Hepatocyte (in vitro differentiated cells): ENCODE measurements around the gene ADAM12. TPM values are rescaled to one million over a fixed set of nuclear protein-coding genes. Genes with fewer than 3 reads are reported as not detected.
"Not testable (repeated sequence)": the region's sequence is repeated elsewhere in the genome, so short reads cannot be mapped to it uniquely, and the experiment has no call there.

Experiments used
- DNase-seq: peaks from one replicate; pipeline ENCODE4 v3.0.0-alpha.2; 2016; ENCODE audit warnings: low spot score
- H2AFZ ChIP-seq: fragments of 200-600 bp; sonication (generic); 2 replicates; pipeline ENCODE4 v1.6.0; 2016; ENCODE audit warnings: antibody characterized with exemption, mild to moderate bottlenecking
- H3K27ac ChIP-seq: fragments of 200-600 bp; sonication (generic); 2 replicates; pipeline ENCODE4 v1.5.1; 2016; ENCODE audit warnings: mild to moderate bottlenecking
- H3K27me3 ChIP-seq: fragments of 200-600 bp; sonication (generic); 2 replicates; pipeline ENCODE4 v1.6.1; 2016
- H3K36me3 ChIP-seq: fragments of 200-600 bp; sonication (generic); replicated peaks from 2 replicates; pipeline ENCODE4 v1.5.1; 2016; ENCODE audit warnings: low read depth; ENCODE audit not compliant: insufficient read depth
- H3K4me1 ChIP-seq: fragments of 200-600 bp; sonication (generic); 2 replicates; pipeline ENCODE4 v1.5.1; 2016; ENCODE audit warnings: mild to moderate bottlenecking, moderate library complexity; ENCODE audit not compliant: insufficient read depth
- H3K4me2 ChIP-seq: fragments of 200-600 bp; sonication (generic); 2 replicates; pipeline ENCODE4 v1.6.0; 2016
- H3K4me3 ChIP-seq: fragments of 200-600 bp; sonication (generic); 2 replicates; pipeline ENCODE4 v1.5.1; 2016; ENCODE audit warnings: mild to moderate bottlenecking
- H3K79me2 ChIP-seq: fragments of 200-600 bp; sonication (generic); 2 replicates; pipeline ENCODE4 v1.6.0; 2017; ENCODE audit warnings: mild to moderate bottlenecking
- H3K9me2 ChIP-seq: fragments of 200-600 bp; sonication (generic); replicated peaks from 2 replicates; pipeline ENCODE4 v1.6.0; 2017; ENCODE audit warnings: mild to moderate bottlenecking; ENCODE audit not compliant: insufficient read depth
- H3K9me3 ChIP-seq: fragments of 200-600 bp; sonication (generic); 2 replicates; pipeline ENCODE4 v1.5.1; 2016; ENCODE audit warnings: low read depth, mild to moderate bottlenecking
- H4K20me1 ChIP-seq: fragments of 200-600 bp; sonication (generic); 2 replicates; pipeline ENCODE4 v1.6.0; 2016; ENCODE audit warnings: mild to moderate bottlenecking; ENCODE audit not compliant: insufficient read depth, poor library complexity, severe bottlenecking
- CTCF ChIP-seq: fragments of 200-600 bp; sonication (generic); IDR thresholded peaks from 2 replicates; pipeline ENCODE4 v1.5.1; 2016; ENCODE audit warnings: antibody characterized with exemption, mild to moderate bottlenecking; ENCODE audit not compliant: poor library complexity
- EZH2 ChIP-seq: fragments of 200-600 bp; sonication (generic); IDR thresholded peaks from 2 replicates; pipeline ENCODE4 v1.6.1; 2016; ENCODE audit warnings: antibody characterized with exemption, mild to moderate bottlenecking, borderline replicate concordance
- EZH2phosphoT487 ChIP-seq: fragments of 200-600 bp; sonication (generic); IDR thresholded peaks from one replicate; pipeline ENCODE4 v1.6.1; 2018; ENCODE audit warnings: antibody characterized with exemption, mild to moderate bottlenecking, low read depth, moderate library complexity; ENCODE audit not compliant: unreplicated experiment, severe bottlenecking
- WGBS: methylation state at CpG from one replicate; pipeline ENCODE4 v1.1.6; 2016; ENCODE audit warnings: low lambda C conversion rate; ENCODE audit errors: missing lambda C conversion rate; 5-methylcytosine and 5-hydroxymethylcytosine counted together
- polyA plus RNA-seq: library from polyadenylated mRNA; unstranded; fragments of >200 nt; fragmentation: Nextera tagmentation; extraction: Ambion mirVana; gene quantifications from 2 replicates; pipeline ENCODE4 v1.2.1, GENCODE V29; 2016
- total RNA-seq: library from RNA; depleted of rRNA; stranded (reverse); fragments of >200 nt; gene quantifications from 2 replicates; pipeline ENCODE4 v1.2.3, GENCODE V29; 2014

The ADAM12 gene
- total and polyA plus RNA-seq, 2 experiments from 2014 or later, result 4.9 to 11.3 TPM

- DNase-seq, result no peak
- H3K4me1 ChIP-seq, result no peaks in the 10 kb centered on the region
- H3K9me2 ChIP-seq, result no peaks in the 10 kb centered on the region
- TF ChIP-seq CTCF (no peak), EZH2phosphoT487 (no peak), EZH2 (no peak)
- H3K27ac ChIP-seq, result no peak overlapping the region
- no peak overlapping the region for H3K4me2 ChIP-seq
- H4K20me1 ChIP-seq, result no peaks in the 10 kb centered on the region
- no peaks in the 10 kb centered on the region for H3K27me3 ChIP-seq
- H2AFZ ChIP-seq, result no peak overlapping the region
- no peaks in the 10 kb centered on the region for H3K9me3 ChIP-seq
- H3K4me3 ChIP-seq, result no peak overlapping the region
- 57% methylated on average over 5 of the region's 5 CpGs for WGBS
- H3K36me3 ChIP-seq, result no peaks in the 10 kb centered on the region
- H3K79me2 ChIP-seq, result no peaks in the 10 kb centered on the region
Observed at GRCh38 chr10:126349676-126350075, 38.6 kb downstream of the ADAM12 start.

DNA sequence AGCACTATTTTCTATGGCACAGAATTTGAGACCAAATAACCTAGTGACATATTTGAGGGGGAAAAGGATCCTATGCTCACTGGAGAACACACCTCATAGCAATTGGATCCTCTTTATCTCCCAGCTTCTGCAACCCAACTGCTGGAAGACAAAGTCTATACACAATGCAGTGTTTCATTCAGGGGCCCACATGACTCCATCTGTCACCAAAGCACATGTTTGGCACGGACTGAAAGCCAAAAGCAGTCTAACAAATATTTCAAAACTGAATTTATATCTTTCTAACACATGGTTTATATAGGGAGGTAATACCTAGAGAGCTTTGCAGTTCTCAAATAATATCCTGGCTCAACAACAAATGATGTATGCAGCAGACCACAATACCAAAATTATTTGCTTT is 39.2 kb downstream of the ADAM12 start:
- H3K4me3 ChIP-seq, result no peak overlapping the region
- no peak overlapping the region for H3K4me2 ChIP-seq
- H3K4me1 ChIP-seq, result no peaks in the 10 kb centered on the region
- WGBS, result 67% methylated on average over 1 of the region's 1 CpG
- H3K36me3 ChIP-seq, result no peaks in the 10 kb centered on the region
- H2AFZ ChIP-seq, result no peak overlapping the region
- H3K27me3 ChIP-seq, result no peaks in the 10 kb centered on the region
- no peaks in the 10 kb centered on the region for H3K79me2 ChIP-seq
- DNase-seq, result no peak
- H4K20me1 ChIP-seq, result no peaks in the 10 kb centered on the region
- no peak overlapping the region for H3K27ac ChIP-seq
- TF ChIP-seq CTCF (no peak), EZH2phosphoT487 (no peak), EZH2 (no peak)
- H3K9me2 ChIP-seq, result no peaks in the 10 kb centered on the region
- no peaks in the 10 kb centered on the region for H3K9me3 ChIP-seq

- not testable (repeated sequence) for DNase-seq, H3K4me2 ChIP-seq, H2AFZ ChIP-seq, H3K9me2 ChIP-seq, H3K79me2 ChIP-seq, H3K27ac ChIP-seq, H3K9me3 ChIP-seq, H3K4me1 ChIP-seq, H3K27me3 ChIP-seq, H3K4me3 ChIP-seq, H4K20me1 ChIP-seq, H3K36me3 ChIP-seq
- WGBS, result 47% methylated on average over 2 of the region's 2 CpGs
Observed at GRCh38 chr10:126343496-126343895, 44.8 kb downstream of the ADAM12 start.

- TF ChIP-seq EZH2 (no peak), EZH2phosphoT487 (no peak), CTCF (no peak)
- no peaks in the 10 kb centered on the region for H4K20me1 ChIP-seq
- 85% methylated on average over 5 of the region's 5 CpGs for WGBS
Observed at GRCh38 chr10:126342680-126343079, 45.6 kb downstream of the ADAM12 start.

More at GRCh38 chr10:126342680-126343079, 45.6 kb downstream of the ADAM12 start:
- no peak overlapping the region for H3K27ac ChIP-seq
- H3K36me3 ChIP-seq, result no peaks in the 10 kb centered on the region
- no peaks in the 10 kb centered on the region for H3K9me3 ChIP-seq
- H3K4me3 ChIP-seq, result no peak overlapping the region
- no peaks in the 10 kb centered on the region for H3K79me2 ChIP-seq
- no peaks in the 10 kb centered on the region for H3K4me1 ChIP-seq
- no peaks in the 10 kb centered on the region for H3K27me3 ChIP-seq
- no peaks in the 10 kb centered on the region for H3K9me2 ChIP-seq
- no peak overlapping the region for H2AFZ ChIP-seq
- DNase-seq, result no peak
- H3K4me2 ChIP-seq, result no peak overlapping the region
